SK-N-SH (cell line): ENCODE results near the gene DNMT3A. TPM values are rescaled to one million over a fixed set of nuclear protein-coding genes. Genes with fewer than 3 reads are reported as not detected.

Experiments
- CTCF ChIA-PET: fragments of 300-600, 350-600 bp; formaldehyde crosslinking; extraction: SDS; loops from one replicate; lab custom pipeline; 2021; lab: Yijun Ruan, JAX
- POLR2A ChIA-PET: fragments of 350-600 bp; sonication (Branson Sonifier 250); formaldehyde crosslinking; extraction: SDS; loops from one replicate; lab custom pipeline; 2020; ENCODE audit warnings: antibody characterized with exemption, inconsistent platforms; lab: Yijun Ruan, JAX
- DNase-seq: peaks from one replicate; pipeline ENCODE4 v3.0.0; 2012
- H2AFZ ChIP-seq: fragments of 200-600 bp; sonication (generic); 2 replicates; pipeline ENCODE4 v1.8.1; 2016; ENCODE audit warnings: antibody characterized with exemption, mild to moderate bottlenecking, low read depth
- H3F3A ChIP-seq: fragments of 200-600 bp; sonication (generic); replicated peaks from 2 replicates; pipeline ENCODE3; 2016; ENCODE audit warnings: antibody characterized with exemption, mild to moderate bottlenecking; ENCODE audit not compliant: insufficient read depth
- H3K27ac ChIP-seq, 2 experiments: fragments of 200-500 bp in 1 of 2; fragments of 200-600 bp in 1 of 2; sonication (Bioruptor generic) in 1 of 2; sonication (generic), shearing (Covaris generic) in 1 of 2; 2 replicates each; pipeline versions ENCODE4 v1.5.1 to v1.6.1; 2014 to 2016; ENCODE audit warnings: low read depth in 2 of 2, inconsistent platforms in 1 of 2, low read length in 1 of 2, mild to moderate bottlenecking in 1 of 2, mixed read lengths in 1 of 2
- H3K27me3 ChIP-seq: fragments of 200-600 bp; sonication (generic), shearing (Covaris generic); 2 replicates; pipeline ENCODE4 v1.6.1; 2016; ENCODE audit warnings: mixed run types; ENCODE audit not compliant: insufficient read depth
- H3K36me3 ChIP-seq, 2 experiments: fragments of 200-500 bp in 1 of 2; fragments of 200-600 bp in 1 of 2; sonication (Bioruptor generic) in 1 of 2; sonication (generic) in 1 of 2; replicated peaks in 1 of 2; 2 replicates each; pipeline versions ENCODE3 to v1.5.1; 2014 to 2016; ENCODE audit warnings: low read length in 1 of 2, mild to moderate bottlenecking in 1 of 2; ENCODE audit not compliant: insufficient read depth in 2 of 2, control insufficient read depth in 1 of 2
- H3K4me1 ChIP-seq, 2 experiments: fragments of 200-500 bp in 1 of 2; fragments of 200-600 bp in 1 of 2; sonication (Bioruptor generic) in 1 of 2; sonication (generic), shearing (Covaris generic) in 1 of 2; 2 replicates each; pipeline versions ENCODE4 v1.5.1 to v1.6.1; 2014 to 2016; ENCODE audit warnings: low read depth in 1 of 2, low read length in 1 of 2, mixed run types in 1 of 2; ENCODE audit not compliant: insufficient read depth in 2 of 2, control insufficient read depth in 1 of 2
- H3K4me2 ChIP-seq: fragments of 200-600 bp; sonication (generic), shearing (Covaris generic); 2 replicates; pipeline ENCODE4 v1.6.1; 2017; ENCODE audit warnings: mixed run types
- H3K4me3 ChIP-seq, 2 experiments: fragments of 200-500 bp in 1 of 2; fragments of 200-600 bp in 1 of 2; sonication (Bioruptor generic) in 1 of 2; sonication (generic), shearing (Covaris generic) in 1 of 2; 2 replicates each; pipeline versions ENCODE4 v1.5.1 to v1.8.1; 2014 to 2016; ENCODE audit warnings: low read depth in 2 of 2, inconsistent platforms in 1 of 2, low read length in 1 of 2, mild to moderate bottlenecking in 1 of 2, mixed read lengths in 1 of 2, moderate library complexity in 1 of 2
- H3K79me2 ChIP-seq: fragments of 200-600 bp; sonication (generic); 2 replicates; pipeline ENCODE4 v1.8.1; 2017; ENCODE audit warnings: mild to moderate bottlenecking; ENCODE audit not compliant: insufficient read depth
- H3K9ac ChIP-seq: fragments of 200-600 bp; sonication (generic); 2 replicates; pipeline ENCODE4 v1.6.1; 2017; ENCODE audit warnings: mixed run types
- H3K9me2 ChIP-seq: fragments of 200-600 bp; sonication (generic); 2 replicates; pipeline ENCODE4 v1.6.1; 2017; ENCODE audit warnings: mixed run types
- H3K9me3 ChIP-seq: fragments of 200-600 bp; sonication (generic); 2 replicates; pipeline ENCODE4 v1.6.1; 2017; ENCODE audit warnings: mixed run types, mild to moderate bottlenecking, moderate library complexity
- H4K20me1 ChIP-seq: fragments of 200-600 bp; sonication (generic); 2 replicates; pipeline ENCODE4 v1.6.1; 2017; ENCODE audit warnings: mild to moderate bottlenecking, mixed run types; ENCODE audit not compliant: insufficient read depth
- CHD2 ChIP-seq: fragments of 150-350 bp; IDR thresholded peaks from 2 replicates; pipeline ENCODE4 v1.6.1; 2018; ENCODE audit warnings: low read length; ENCODE audit not compliant: partially characterized antibody
- EP300 ChIP-seq, 2 experiments: IDR thresholded peaks; 2 replicates each; pipeline versions ENCODE4 v1.4.0 to v1.6.1; 2012; ENCODE audit warnings: borderline replicate concordance in 1 of 2, low read depth in 1 of 2, low read length in 1 of 2
- EZH2phosphoT487 ChIP-seq: fragments of 200-600 bp; sonication (generic); IDR thresholded peaks from 2 replicates; pipeline ENCODE4 v1.6.1; 2017; ENCODE audit warnings: low read depth, mixed run types, mild to moderate bottlenecking, antibody characterized with exemption, moderate library complexity, borderline replicate concordance
- FOSL2 ChIP-seq: IDR thresholded peaks from 2 replicates; pipeline ENCODE4 v1.4.0; 2012; ENCODE audit warnings: low read depth, mild to moderate bottlenecking, moderate library complexity, borderline replicate concordance
- FOXJ3 ChIP-seq: sonication (generic); formaldehyde crosslinking; IDR thresholded peaks from 2 replicates; pipeline ENCODE4 v1.5.1; 2020; ENCODE audit warnings: mild to moderate bottlenecking, missing genetic modification reagents
- FOXM1 ChIP-seq: IDR thresholded peaks from 2 replicates; pipeline ENCODE4 v1.4.0; 2012; ENCODE audit warnings: low read depth, mild to moderate bottlenecking
- GABPA ChIP-seq: IDR thresholded peaks from 2 replicates; pipeline ENCODE4 v1.4.0; 2012; ENCODE audit warnings: low read depth, mild to moderate bottlenecking
- GATA2 ChIP-seq: sonication (generic); formaldehyde crosslinking; IDR thresholded peaks from 2 replicates; pipeline ENCODE4 v1.5.0; 2020; ENCODE audit warnings: mild to moderate bottlenecking, missing genetic modification reagents
- IRF3 ChIP-seq: fragments of 150-350 bp; IDR thresholded peaks from 2 replicates; pipeline ENCODE4 v1.6.1; 2016; ENCODE audit warnings: mild to moderate bottlenecking, low read depth, low read length
- JUND ChIP-seq: IDR thresholded peaks from 2 replicates; pipeline ENCODE4 v1.4.0; 2012
- MEF2A ChIP-seq: IDR thresholded peaks from 2 replicates; pipeline ENCODE4 v1.4.0; 2012; ENCODE audit warnings: low read depth, borderline replicate concordance
- MXI1 ChIP-seq: IDR thresholded peaks from 2 replicates; pipeline ENCODE4 v1.6.1; 2012; ENCODE audit warnings: mild to moderate bottlenecking, low read depth, low read length, improper control_type of control experiment
- NFIC ChIP-seq: IDR thresholded peaks from 2 replicates; pipeline ENCODE4 v1.4.0; 2012; ENCODE audit warnings: borderline replicate concordance
- NRF1 ChIP-seq: IDR thresholded peaks from 2 replicates; pipeline ENCODE4 v1.6.1; 2012; ENCODE audit warnings: low read depth, mild to moderate bottlenecking, low read length
- POLR2AphosphoS5 ChIP-seq: IDR thresholded peaks from 2 replicates; pipeline ENCODE4 v1.6.1; 2012; ENCODE audit warnings: low read depth, low read length
- RCOR1 ChIP-seq: fragments of 150-350 bp; IDR thresholded peaks from 2 replicates; pipeline ENCODE4 v1.6.1; 2017; ENCODE audit warnings: antibody characterized with exemption, low read length
- RXRA ChIP-seq: IDR thresholded peaks from 2 replicates; pipeline ENCODE4 v1.4.0; 2012; ENCODE audit warnings: low read depth, mild to moderate bottlenecking, borderline replicate concordance
- SIN3A ChIP-seq: IDR thresholded peaks from 2 replicates; pipeline ENCODE4 v1.6.1; 2012; ENCODE audit warnings: low read depth, mild to moderate bottlenecking, low read length, moderate library complexity, borderline replicate concordance
- SMC3 ChIP-seq: IDR thresholded peaks from 2 replicates; pipeline ENCODE4 v1.6.1; 2012; ENCODE audit warnings: low read depth, low read length, improper control_type of control experiment
- TAF1 ChIP-seq: IDR thresholded peaks from 2 replicates; pipeline ENCODE4 v1.6.1; 2012; ENCODE audit warnings: low read depth, mild to moderate bottlenecking, low read length, moderate library complexity, borderline replicate concordance
- TCF12 ChIP-seq: IDR thresholded peaks from 2 replicates; pipeline ENCODE4 v1.4.0; 2012
- TEAD4 ChIP-seq: IDR thresholded peaks from 2 replicates; pipeline ENCODE4 v1.4.0; 2012; ENCODE audit warnings: mild to moderate bottlenecking, borderline replicate concordance; ENCODE audit not compliant: insufficient read depth
- USF1 ChIP-seq: IDR thresholded peaks from 2 replicates; pipeline ENCODE4 v1.4.0; 2012; ENCODE audit warnings: low read depth, borderline replicate concordance
- YY1 ChIP-seq: IDR thresholded peaks from 2 replicates; pipeline ENCODE4 v1.4.0; 2012; ENCODE audit warnings: low read depth, mild to moderate bottlenecking
- WGBS: methylation state at CpG from one replicate; pipeline ENCODE4 v1.1.6; 2017; ENCODE audit warnings: low lambda C conversion rate; 5-methylcytosine and 5-hydroxymethylcytosine counted together
- polyA plus RNA-seq, 3 experiments: library from polyadenylated mRNA; depleted of rRNA; stranded (reverse); fragments of >200 nt; gene quantifications; 2 replicates each; pipeline ENCODE4 v1.2.3, GENCODE V29; 2012
- TF ChIP-seq, protein P1 (sequence below): IDR thresholded peaks from 2 replicates; pipeline ENCODE4 v1.4.0; 2012; ENCODE audit warnings: low read depth, borderline replicate concordance
- TF ChIP-seq, protein P2 (sequence below): IDR thresholded peaks from 2 replicates; pipeline ENCODE4; 2012
- TF ChIP-seq, protein P3 (sequence below): fragments of 150-350 bp; IDR thresholded peaks from 2 replicates; pipeline ENCODE4 v1.6.1; 2017; ENCODE audit warnings: antibody characterized with exemption, low read length, low read depth, borderline replicate concordance
- TF ChIP-seq, protein P4 (sequence below): IDR thresholded peaks from 2 replicates; pipeline ENCODE4 v1.4.0; 2012; ENCODE audit warnings: low read depth

The DNMT3A gene
- polyA plus RNA-seq, 1 of the 3 experiments (the other 2 are of a cell fraction) = 5.6 TPM

DNA sequence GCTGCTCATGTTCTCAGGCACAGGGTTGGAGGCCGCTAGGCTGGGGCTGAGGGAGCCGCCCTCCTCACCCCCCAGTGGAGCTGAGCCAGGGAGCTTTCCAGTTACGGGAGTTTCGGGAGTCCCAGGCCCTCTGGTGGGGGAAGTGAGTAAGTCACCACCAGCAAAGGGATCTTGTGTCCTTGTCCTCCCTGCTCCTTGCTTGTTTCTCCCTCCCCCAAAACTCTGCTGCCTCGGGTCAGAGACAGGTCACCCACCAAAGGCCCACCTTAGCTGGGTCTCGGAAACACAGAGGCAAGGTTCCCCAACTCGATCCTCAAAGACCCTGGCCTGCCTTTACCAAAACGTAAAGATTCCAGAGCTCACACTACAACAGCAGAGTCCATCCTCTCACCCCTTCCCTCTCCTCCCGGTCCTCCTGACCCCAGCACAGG lies 112.9 kb downstream of the DNMT3A start:
- no peak overlapping the region for H2AFZ ChIP-seq
- H3K9me2 ChIP-seq = no peaks in the 10 kb centered on the region
- DNase-seq = peak; percentile 98
- no peak overlapping the region for H3K9ac ChIP-seq
- peaks cover 6 to 27% of the 10 kb centered on the region in 2 experiments for H3K36me3 ChIP-seq
- no peaks in the 10 kb centered on the region for H3K79me2 ChIP-seq
- CTCF ChIA-PET = interaction anchor here (0.6 to 4.6 kb wide), 69 partner anchors 10 to 829 kb away, joined by 3 to 94 read pairs (median 5); partner anchors contain the start of genes DNMT3A and POMC
- H3K27me3 ChIP-seq = no peaks in the 10 kb centered on the region
- H3K4me2 ChIP-seq = peak overlapping the region; percentile 45; the same call in 1 of the 2 replicates
- no peaks in the 10 kb centered on the region for H4K20me1 ChIP-seq
- WGBS = 18% methylated on average over 9 of the region's 9 CpGs
- POLR2A ChIA-PET = interaction anchor here (0.6 to 1.5 kb wide), 6 partner anchors 21 to 253 kb away, joined by 3 to 6 read pairs (median 4); no protein-coding TSS in a partner anchor
- peaks cover 10% of the 10 kb centered on the region for H3F3A ChIP-seq
- peaks cover 3 to 37% of the 10 kb centered on the region in 2 experiments; a peak in 2 of 4 replicates for H3K4me1 ChIP-seq
- H3K27ac ChIP-seq = peak overlapping the region in 1 of 2 experiments; percentile 68; a peak in 2 of 4 replicates
- no peak overlapping the region; a peak in 1 of 4 replicates for H3K4me3 ChIP-seq
- H3K9me3 ChIP-seq = no peaks in the 10 kb centered on the region
- TF ChIP-seq FOSL2 (no peak), FOXJ3 (no peak), YY1 (no peak), USF1 (no peak), EP300 (IDR thresholded peaks at IDR 0.05; ENCODE audit: borderline replicate concordance in 1 of 2, low read depth in 1 of 2, low read length in 1 of 2) (no peak), RXRA (no peak), IRF3 (no peak), TCF12 (no peak), RCOR1 (peak; percentile 47; the same call in 1 of the 2 replicates), NFIC (peak; percentile 43; the same call in 1 of the 2 replicates), SMC3 (peak; percentile 73), MEF2A (no peak), TAF1 (no peak), GABPA (no peak), POLR2AphosphoS5 (no peak), SIN3A (no peak), TEAD4 (no peak), FOXM1 (no peak), CHD2 (peak; percentile 56), NRF1 (no peak), GATA2 (CRISPR knock-in tag) (no peak), MXI1 (no peak; the same call in 1 of the 2 replicates), EZH2phosphoT487 (no peak), JUND (no peak; the same call in 1 of the 2 replicates)
- TF ChIP-seq, protein P1, sequence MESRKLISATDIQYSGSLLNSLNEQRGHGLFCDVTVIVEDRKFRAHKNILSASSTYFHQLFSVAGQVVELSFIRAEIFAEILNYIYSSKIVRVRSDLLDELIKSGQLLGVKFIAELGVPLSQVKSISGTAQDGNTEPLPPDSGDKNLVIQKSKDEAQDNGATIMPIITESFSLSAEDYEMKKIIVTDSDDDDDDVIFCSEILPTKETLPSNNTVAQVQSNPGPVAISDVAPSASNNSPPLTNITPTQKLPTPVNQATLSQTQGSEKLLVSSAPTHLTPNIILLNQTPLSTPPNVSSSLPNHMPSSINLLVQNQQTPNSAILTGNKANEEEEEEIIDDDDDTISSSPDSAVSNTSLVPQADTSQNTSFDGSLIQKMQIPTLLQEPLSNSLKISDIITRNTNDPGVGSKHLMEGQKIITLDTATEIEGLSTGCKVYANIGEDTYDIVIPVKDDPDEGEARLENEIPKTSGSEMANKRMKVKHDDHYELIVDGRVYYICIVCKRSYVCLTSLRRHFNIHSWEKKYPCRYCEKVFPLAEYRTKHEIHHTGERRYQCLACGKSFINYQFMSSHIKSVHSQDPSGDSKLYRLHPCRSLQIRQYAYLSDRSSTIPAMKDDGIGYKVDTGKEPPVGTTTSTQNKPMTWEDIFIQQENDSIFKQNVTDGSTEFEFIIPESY = no peak
- TF ChIP-seq, protein P2, sequence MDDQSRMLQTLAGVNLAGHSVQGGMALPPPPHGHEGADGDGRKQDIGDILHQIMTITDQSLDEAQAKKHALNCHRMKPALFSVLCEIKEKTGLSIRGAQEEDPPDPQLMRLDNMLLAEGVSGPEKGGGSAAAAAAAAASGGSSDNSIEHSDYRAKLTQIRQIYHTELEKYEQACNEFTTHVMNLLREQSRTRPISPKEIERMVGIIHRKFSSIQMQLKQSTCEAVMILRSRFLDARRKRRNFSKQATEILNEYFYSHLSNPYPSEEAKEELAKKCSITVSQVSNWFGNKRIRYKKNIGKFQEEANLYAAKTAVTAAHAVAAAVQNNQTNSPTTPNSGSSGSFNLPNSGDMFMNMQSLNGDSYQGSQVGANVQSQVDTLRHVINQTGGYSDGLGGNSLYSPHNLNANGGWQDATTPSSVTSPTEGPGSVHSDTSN = no peak
- TF ChIP-seq, protein P3, sequence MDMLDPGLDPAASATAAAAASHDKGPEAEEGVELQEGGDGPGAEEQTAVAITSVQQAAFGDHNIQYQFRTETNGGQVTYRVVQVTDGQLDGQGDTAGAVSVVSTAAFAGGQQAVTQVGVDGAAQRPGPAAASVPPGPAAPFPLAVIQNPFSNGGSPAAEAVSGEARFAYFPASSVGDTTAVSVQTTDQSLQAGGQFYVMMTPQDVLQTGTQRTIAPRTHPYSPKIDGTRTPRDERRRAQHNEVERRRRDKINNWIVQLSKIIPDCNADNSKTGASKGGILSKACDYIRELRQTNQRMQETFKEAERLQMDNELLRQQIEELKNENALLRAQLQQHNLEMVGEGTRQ = no peak
- TF ChIP-seq, protein P4, sequence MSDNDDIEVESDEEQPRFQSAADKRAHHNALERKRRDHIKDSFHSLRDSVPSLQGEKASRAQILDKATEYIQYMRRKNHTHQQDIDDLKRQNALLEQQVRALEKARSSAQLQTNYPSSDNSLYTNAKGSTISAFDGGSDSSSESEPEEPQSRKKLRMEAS = no peak
